ENCODE results near the gene AUTS2.

AUTS2 gene

DNA sequence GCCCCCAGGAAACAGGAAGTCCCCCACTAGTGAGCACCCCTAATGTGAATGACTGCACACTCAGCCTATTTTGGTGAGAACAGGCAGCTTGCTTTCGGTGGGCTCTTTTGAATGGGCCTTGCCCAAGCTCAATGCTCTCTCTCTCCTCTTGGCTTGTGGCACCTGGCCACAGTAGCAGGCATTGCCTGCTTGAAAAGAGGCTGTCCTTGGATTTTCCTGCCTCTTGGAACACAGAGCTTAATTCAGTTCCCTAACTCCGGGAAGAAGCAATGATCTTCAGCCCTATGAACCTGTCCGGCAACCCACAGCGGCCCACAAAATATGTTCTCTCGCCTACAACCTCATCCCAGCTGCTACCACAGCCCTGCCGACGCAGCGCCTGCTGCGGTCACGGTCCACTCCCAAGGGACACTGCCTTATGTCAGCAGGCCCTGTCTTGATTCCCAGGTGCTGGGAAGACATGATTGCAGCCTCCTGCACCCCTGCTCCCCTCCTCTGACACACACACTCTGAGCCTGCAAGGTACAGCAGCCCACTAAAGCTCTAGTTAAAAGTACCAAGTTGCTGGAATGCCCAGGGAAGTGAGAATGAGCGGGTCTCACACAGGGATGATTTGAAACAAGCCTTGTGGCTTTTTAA lies 818.2 kb downstream of the AUTS2 start:
- no peak for DNase-seq

DNA sequence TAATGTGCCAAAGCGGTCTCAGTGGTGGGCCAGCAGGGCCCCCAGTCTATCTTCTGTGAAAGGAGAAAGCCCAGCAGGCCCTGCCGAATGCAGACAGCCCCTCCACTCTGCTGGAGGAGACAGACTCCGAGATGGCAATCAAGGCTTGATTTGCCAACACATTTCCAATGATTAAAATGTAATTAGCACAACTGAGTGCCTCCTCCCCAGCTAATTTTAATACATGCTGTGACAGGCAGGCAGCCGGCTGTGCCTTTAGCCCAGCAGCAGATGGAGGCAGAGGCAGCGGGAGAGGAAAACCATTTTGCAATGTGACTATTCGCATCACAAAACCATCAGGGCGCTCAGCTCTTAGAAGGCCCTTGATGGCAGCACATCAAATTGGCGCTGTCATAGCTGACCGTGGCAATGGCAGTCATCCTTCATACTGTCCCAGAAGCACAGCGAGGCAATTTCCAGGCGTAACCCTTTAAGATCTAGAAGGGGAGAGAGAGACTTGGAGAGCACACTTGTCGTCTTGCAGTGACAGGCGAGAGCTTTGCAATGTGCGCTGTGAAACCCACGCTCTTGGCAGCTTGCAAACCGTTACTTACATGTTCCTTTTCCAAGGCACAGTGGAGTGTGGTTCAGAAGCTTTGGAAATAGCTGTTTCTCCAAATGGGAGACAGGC lies 818.8 kb downstream of the AUTS2 start:
- no peak for DNase-seq

DNA sequence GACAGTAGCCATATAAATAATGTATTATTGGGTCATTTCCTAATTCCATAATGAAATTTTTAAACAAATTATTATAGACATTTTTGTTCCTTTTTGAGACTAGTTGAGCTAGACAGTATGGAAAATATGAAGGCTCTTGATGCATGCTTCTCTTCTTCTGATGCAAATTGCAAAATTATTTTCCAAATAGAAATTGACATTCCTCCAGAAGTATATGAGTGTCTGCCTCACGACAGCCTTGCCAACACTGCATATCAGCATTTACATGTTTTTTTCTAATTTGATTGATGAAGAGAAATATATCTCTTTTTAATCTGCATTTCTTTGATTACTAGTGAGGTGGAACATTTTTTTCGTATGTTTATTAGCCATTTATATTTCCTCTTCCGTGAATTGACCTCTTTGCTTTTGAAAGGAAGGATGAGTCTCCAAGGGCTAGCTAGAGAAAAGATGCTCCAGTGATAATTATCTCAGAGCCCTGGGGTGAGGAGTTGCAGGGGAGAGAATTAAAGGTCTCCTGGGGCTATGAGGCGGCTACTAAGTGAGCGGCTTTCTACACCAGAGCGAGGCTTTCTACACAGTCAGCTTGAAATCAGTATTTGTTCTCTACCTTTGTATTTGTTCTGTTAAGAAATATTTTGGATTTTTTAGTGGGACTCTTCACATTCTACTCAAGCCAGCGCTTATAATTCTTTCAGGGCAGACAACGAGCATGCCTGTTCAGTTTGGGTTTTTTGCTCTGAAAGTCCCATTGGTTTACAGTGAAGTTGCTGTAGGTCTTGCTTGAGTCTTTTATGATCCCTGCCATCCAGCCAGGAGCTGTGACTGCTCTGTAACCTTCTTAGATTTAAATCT lies 821.5 kb downstream of the AUTS2 start:
- DNase-seq: no peak

DNA sequence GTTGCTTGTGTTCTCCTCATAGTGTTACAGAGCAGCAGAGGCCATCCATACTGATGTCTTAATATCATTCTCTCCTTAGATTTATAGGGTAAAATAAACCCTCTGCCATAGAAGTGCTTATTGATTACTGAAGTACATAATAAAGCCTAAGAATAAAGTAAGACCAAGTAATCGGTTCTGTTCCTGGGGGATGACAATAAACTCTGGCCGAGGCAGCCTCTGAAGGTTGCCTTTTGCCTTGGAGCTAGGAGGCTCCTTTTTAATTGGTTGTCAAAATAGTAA lies 822.0 kb downstream of the AUTS2 start:
- DNase-seq: no peak

DNA sequence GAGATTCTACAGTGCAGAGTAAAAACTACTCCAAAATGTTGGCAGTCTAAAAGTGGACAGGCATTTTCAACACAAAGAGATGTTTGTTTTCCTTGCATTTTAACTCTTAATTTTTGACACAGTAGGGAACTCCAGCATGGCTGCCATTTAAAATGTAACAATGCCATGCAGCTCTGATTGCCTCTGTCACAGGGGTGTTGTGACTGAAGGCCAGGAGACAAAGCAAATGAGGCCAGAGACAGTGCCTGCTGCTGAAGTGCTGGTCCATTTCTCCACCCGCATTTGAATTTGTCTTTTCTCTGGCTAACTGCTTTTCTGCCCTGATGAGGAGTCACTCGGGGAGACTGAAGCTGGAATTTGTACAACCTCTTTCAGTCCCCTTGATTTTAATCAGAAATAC lies 823.0 kb downstream of the AUTS2 start:
- DNase-seq: peak; percentile 74

DNA sequence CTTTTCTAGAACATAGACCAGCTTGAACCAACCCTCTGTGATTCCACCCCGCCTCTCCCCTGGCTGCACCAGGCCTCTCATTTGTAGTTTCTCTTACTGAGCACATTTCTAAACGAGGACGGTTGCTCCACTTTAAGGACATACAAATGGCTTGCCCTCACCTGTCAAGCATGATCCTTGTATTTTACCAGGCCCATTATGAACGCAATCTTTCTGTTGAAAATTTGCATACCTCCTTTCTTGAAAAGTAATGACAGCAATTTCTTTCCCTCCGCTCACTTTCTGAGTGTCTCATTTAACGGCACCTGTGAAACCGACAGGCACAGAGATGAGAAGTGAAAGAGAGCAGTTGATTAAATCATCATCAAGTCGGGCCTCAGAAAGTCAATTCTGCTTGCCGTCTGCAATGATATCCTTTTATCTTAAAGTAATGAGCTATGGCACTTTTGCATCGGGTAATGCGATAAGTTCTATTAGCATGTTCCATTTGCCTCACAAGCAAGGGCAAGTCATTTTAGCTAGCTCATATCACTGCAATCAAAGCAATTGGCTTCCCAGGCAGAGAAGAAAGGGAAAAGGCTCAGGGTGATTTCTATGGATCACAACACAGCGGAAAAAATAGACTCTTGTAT lies 828.1 kb downstream of the AUTS2 start:
- DNase-seq: no peak

DNA sequence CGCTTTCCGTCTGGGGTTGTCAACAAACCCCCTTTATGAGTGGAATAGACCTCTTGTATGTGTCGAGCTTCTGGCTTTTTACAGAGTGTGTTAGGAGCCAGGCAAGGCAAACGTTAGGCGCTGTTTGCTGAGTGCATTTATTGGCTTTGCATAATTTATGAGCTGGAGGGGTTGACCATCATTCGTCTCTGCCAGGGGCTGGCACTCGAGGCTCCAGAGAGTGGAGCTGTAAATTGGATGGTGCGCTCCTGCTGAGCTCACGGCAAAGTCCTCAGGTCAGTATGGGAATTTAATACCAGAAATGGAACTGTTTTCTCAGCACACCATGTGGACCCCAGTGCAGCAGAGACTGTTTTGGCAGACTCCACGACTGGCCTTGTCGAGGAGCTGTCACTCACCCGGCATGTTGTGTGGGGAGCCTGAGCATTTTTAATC lies 834.3 kb downstream of the AUTS2 start:
- peak; percentile 75 for DNase-seq

DNA sequence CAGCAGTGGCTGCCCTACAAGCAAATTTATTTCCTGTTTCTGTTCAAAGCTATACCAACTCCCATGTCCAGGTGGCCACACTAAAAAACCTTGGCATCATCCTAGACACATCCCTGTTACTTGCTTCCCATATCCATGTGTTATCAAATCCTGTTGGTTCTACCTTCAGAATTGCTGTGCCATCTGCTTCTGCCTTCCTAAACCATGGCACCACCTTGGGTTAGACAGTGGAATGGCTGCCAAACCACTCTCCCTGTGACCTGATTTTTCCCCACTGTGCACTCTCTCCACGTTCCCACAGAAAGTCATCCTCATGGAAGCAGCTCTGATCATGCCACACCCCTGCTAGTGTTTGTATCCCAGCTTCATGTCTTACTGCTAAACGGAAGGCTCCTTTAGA lies 836.1 kb downstream of the AUTS2 start:
- DNase-seq: no peak

DNA sequence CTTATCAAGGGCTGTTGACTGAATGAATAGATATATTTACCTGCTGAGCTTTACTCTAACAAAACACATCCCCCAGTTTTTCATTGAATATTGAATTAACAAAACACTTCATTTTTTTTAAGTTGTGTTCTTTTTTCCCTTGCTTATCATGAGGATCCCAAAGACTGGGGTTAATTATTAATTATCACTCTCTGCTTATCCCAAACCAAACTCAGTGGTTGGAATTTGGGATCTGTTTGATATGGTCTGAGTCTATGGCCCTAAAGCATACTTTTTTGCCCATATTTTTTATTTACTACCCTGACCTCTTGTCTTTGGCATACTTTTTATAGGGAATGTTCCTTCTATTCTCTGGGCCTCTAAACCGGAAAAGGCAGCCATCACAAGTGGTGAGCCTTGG lies 836.5 kb downstream of the AUTS2 start:
- DNase-seq: no peak

DNA sequence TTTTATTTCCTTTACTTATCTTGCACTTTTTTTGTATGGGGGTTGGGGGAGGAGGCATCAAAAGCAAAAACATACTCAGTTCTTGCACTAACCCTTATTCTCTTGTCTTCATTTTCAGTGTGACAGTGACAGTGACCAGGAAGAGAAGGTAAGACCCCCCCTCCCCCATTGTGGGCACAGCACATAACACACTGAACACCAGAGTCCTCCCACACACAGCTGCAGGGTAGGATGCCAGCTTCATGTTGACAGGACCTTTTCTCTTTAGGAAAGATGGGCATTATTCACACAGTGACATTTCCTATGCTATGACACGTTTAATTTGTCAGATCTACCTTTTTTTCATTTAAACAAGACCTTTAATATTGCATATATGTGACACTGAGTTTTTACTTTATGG lies 837.4 kb downstream of the AUTS2 start:
- no peak for DNase-seq

DNA sequence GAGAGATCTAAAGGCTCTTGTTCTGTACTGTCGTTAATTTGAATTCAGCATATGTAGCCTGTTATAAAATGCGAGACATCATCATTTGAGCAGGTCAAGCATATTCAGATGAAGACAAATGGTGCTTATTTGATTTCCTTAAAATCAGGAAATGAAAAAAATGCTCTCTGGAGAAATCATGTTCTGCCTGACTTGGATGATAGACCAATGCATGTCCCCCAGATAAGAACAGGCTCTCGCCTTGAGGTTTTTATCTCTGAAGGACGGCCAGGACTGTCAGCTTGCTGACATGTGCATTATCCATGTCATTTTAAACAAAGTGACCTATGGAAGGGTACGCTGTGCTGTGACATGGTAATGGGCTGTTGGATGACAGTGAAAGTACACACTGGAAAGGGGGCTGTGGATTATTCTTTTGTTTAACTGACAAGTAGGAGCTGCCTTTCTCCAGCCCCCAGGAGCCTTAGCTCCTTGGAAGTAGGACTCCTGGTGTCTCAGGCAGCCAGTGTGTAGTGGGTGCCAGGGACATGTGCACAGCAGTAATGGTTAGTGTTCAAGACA lies 838.6 kb downstream of the AUTS2 start:
- DNase-seq: no peak

DNA sequence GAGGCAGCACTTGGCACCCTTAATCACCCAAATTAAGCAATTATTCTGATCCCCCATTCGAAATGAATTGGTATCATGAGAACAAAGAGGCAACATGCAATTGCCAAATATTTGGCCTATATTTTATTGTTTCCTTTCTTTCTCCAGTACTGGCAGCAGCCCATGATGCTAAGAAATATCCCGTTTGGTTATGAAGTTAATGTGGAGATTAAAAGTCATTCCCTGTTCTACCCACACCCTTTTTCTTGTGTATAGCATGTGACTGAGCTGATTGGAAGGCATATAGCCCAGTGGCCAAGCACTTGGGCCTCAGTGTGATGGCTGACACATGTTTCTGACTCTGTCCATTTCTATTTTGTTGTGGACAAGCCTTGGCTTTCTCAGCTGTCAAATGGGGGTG lies 841.4 kb downstream of the AUTS2 start:
- DNase-seq: no peak

DNA sequence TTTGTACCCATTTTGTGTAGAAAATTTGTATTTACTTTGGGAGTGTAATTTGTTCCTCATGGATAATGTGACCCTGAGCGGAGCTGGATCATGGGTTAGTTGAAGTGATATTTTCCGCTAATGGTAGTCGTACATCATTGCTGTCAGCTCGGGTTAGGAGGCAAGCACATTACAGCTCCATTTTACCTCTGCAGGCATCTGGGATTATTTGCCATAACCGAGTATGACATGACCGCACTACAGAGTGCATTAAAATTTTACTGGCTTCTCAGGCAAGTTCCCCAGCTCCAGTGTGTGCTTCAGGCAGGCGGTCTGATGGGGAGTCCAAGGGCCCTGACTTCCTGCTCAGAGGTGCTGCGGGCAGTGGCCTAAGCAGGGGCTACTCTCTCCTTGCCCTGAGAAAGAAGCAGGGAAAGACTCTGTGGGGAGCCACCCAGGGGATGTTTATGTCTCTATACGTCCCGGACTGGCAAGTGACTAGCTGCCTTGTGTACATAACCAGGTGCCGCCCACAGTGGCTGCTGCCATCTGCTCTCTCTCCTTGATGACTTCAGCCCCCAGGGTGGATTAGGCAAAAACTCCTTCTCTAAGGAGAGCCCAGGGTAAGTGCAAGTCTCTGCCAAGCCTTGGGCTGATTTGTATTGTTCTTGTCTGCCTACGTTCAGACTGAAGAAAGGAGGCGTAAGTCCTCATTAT lies 848.3 kb downstream of the AUTS2 start:
- DNase-seq: peak; percentile 13

DNA sequence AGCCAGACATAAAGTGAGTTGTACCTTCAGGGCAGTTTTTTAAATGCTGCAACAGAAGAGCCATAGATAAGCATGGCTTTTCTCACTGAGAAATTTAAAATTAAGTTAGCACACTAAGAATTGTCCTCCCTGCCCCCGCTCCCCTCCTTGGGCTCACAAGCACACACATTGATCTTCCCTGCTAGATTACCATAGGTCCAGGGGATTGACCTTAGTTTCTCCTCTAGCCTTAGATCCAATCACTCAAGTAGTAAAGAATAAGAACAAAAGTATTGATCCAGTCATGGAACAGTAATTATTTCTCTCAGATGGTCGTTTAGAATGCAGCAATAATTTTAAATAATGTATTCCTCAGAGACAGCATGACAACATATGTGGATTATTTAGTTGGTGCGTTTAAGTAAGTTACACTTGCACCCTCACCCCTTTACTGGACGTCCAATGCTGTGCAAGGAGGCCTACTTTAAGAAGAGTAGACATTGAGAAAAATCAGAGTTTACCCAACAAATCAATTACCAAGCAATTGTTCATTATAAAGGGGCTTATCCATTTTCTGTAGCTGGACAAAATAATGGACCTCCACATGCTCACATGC lies 850.1 kb downstream of the AUTS2 start:
- DNase-seq: no peak

DNA sequence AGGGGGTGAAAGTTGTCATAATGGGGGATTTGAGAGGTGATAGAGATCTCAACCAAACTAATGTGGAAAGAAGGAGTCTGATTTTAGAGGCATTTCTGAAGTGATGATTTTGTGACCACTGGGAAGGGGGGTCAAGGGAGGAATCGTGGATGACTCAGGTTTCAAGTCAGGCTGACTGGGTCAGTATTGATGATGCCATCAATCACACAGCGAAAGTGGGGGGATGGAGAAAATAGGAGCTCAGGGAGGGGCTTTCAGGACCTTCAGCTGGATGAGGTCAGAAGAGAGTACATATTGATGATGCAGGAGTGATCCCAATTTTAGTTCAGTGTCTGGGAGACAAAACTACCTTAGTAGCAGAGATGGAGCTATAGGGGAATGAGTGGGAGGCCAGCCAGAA lies 852.5 kb downstream of the AUTS2 start:
- no peak for DNase-seq

DNA sequence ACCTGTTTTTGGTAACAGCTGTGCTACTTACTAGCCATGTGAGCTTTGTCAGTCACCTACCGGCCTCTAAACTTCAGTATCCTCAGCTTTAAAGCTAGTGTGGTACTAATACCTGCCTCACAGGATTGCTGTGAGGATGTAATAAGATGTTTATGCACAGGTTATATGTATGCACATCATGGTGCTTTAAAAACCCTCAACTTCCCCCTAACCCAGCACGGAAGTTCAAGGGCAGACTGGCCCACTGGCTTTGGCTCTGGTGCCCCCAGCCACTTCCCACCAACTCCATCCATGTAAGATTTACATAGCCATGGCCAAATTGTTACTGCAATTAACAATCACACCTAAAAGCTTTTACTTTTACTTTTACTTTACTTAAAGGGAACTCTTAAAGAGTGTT lies 857.6 kb downstream of the AUTS2 start:
- no peak for DNase-seq

DNA sequence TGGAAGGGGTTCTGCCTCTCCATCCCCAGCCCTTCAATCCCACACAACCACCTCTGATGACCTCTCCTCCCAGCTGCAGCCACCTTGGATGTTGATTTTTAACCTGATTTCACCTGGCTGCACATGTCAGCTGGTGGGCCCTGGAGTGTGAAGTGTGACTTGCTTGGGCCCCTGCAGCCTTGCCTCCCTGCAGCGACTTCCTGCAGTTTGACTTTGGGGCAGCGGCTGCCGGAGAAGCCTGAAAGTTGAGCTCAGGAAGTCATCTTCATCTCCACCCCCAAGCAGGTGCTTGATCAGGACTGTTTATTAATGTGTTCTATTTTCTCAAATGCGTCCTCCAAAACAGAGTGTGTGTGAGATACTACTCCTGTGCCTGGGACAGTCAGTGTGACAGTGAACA lies 858.4 kb downstream of the AUTS2 start:
- no peak for DNase-seq

DNA sequence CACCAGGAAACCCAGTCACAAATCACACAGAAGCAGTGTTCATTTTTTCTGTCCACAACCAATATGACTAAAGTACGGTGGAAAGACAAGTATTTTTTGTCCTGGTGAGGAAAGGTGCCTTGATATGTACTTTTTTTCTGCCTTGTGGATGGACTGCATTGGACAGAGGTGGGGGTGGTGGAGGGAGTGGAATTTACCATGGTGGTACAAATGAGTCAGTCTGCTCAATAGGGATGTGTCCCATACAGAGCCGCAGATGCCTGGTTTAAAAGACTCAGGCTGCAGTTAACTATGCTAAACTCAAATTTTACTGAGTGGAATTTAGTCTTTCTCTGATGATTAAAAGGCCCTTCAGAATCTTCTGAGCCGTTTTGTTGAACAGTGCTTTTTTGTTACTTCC lies 859.2 kb downstream of the AUTS2 start:
- no peak for DNase-seq

DNA sequence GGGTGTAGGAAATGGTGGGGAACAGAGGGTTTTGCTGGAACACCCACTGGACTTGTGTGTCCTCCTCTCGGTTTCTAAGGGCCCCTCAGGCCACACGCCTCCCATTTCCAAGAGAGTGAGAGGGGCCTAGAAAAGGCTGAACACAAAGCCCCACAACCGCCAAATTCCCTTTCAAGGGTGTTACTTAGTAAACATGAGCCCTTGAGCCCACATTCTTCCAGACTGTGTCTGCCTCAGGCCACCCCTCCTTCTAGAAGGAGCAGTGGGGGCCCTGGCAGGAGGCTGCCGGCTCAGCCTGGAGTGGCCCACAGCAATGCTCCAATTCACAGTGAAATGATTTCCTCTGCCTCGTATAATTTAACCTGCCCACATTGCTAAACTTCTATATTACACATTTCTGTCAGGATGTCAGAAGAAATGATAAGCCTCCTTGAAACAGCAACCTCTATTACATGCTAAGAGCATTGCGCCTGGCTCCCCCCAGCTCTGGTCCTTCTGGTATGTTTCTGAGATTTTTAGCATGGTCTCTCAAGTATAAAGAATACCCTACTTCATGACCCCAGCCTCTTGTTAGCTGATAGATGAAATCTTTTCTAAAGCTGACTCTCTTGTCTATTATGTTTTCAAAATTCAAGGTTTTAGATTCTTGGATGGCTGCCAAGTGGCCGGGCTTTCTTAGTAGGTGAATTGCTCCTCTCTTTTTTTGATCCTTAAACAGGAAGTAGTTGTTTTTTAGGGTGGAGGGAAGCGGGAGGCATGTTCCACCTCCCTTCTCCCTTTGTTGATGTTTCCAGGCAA lies 859.8 kb downstream of the AUTS2 start:
- DNase-seq: peak; percentile 40

DNA sequence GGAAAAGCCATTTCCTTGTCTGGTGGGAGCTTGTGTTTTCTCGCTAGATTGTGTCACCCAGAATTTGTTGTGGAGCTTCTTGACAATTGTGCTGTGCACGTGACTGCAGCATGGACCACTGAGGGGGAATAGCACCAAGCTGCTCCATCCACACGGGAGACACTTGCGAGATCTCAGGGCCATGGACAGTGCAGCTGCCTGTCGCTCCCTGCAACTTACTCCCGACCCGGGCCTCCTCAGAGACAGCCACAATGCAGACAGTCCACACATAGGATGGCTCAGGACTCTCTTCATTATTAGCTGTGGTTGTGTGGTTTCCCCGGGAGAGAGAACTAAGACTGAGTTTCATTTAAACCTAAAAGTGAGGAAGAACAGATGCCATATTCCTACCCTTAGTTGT lies 860.5 kb downstream of the AUTS2 start:
- no peak for DNase-seq

DNA sequence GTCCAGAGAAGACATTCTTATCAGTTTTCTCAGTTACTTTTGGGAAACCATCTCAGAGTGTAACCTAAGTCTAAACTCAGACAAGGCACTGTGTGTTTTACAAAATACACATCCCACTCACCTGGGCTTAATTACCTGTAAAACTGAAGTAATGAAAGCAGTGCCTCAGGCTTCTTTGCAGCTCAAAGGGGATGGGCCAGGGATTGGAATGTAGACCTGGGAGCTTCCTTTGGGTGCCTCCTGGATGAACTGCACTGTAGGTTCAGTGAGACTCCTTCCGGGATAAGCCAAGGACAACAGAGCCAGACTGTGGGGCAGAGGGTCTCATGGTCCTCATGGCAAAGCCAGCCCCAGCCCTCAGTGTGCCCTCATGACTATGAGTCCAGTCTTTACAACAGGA lies 861.3 kb downstream of the AUTS2 start:
- no peak for DNase-seq

DNA sequence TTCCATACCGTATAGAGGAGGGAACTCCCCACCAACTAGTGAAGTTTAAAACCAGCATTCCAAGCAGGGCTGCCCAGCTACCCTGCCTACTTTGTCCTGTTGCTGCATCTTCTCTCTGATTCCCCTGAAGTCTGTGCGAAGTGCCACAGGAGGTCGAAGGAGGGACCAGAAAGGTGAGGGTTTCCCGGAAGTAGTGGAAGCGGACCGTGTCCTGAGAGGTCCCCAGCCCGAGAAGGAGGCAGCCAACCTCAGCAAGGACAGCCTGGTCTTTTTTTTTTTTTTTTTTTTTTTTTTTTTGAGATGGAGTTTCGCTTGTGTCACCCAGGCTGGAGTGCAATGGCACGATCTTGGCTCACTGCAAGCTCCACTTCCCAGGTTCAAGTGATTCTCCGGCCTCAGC lies 861.8 kb downstream of the AUTS2 start:
- no peak for DNase-seq

Data from NCI-H748 treated with DMSO at 0.1 percent for 48 hours (cell line).